Measurements from ENCODE around the gene PPP6R2.

- no peak for TF ChIP-seq EP300 (IDR thresholded peaks at IDR 0.05)
- TF ChIP-seq CTCF (IDR thresholded peaks at IDR 0.05), result no peak
- TF ChIP-seq POLR2A (IDR thresholded peaks at IDR 0.05), result no peak
- no peak for TF ChIP-seq POLR2AphosphoS5 (IDR thresholded peaks at IDR 0.05)
Observed at GRCh38 chr22:50396751-50397370, 53.7 kb downstream of the PPP6R2 start.
